Activated T-cell treated with anti-CD3 and anti-CD28 coated beads, Interleukin-2, amount 50 U/mL, for 24 hours (primary cell): ENCODE measurements around the gene STK38L.
A peak's percentile ranks its signal among the peaks of the same experiment; 100 is the strongest.

Experiments
- DNase-seq: peaks from one replicate; pipeline ENCODE4 v3.0.0-alpha.2; 2020
- H3K27ac Mint-ChIP-seq: 2 replicates; pipeline ENCODE4 v1.8.0; 2020; ENCODE audit warnings: mild to moderate bottlenecking, mixed read lengths
- H3K27me3 Mint-ChIP-seq: 2 replicates; pipeline ENCODE4 v1.8.0; 2020; ENCODE audit warnings: mixed read lengths
- H3K36me3 Mint-ChIP-seq: 2 replicates; pipeline ENCODE4 v1.8.0; 2020; ENCODE audit warnings: low read depth, mixed read lengths
- H3K4me1 Mint-ChIP-seq: 2 replicates; pipeline ENCODE4 v1.8.0; 2020; ENCODE audit warnings: low read depth, mixed read lengths
- H3K4me3 Mint-ChIP-seq: 2 replicates; pipeline ENCODE4 v1.8.0; 2020; ENCODE audit warnings: mild to moderate bottlenecking, moderate library complexity, mixed read lengths
- H3K9me3 Mint-ChIP-seq: 2 replicates; pipeline ENCODE4 v1.8.0; 2020; ENCODE audit warnings: mixed read lengths

The STK38L gene

DNA sequence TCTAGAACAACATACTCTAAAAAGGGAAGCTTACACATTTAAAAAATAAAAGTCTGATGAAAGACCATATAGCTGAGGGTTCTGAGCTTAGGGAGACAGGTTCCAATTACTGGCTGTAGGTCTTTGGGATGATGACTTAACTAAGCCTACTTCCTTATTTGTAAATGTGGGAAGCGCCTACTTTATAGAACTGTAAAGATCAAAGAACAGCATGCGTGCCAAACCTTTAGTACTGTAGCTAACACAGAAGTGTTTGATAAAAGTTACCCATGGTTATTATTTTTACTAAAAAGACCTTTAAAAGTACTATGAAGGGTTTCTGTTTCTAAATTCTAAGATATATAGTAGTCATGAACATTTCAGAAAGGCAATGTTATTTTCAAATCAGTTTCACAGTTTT, 35.7 kb downstream of the STK38L start:
- Mint-ChIP-seq H3K36me3 (peaks cover 4% of the 10 kb centered on the region), H3K9me3 (no peaks in the 10 kb centered on the region), H3K4me3 (no peak overlapping the region), H3K27ac (no peak overlapping the region), H3K4me1 (peaks cover 33% of the 10 kb centered on the region), H3K27me3 (no peaks in the 10 kb centered on the region)
- no peak for DNase-seq

DNA sequence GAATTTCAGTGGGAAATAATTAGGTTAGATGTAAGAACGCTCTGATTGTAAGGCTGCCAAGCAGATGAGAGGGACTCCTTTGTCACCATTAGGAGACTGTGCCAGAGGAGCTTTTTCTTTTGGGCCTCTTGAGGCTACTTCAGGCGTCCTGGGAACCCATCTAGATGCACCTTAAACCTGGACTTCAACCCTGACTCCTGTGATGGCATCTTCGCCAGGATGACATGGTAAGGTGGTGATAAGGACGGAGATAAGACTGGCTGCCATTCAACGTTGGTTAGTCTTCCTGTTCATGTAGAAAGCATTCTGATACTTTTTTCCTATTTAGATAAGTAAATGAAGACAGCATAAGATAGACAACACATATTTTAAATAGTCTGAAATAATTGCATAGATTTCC, 36.3 kb downstream of the STK38L start:
- H3K36me3 Mint-ChIP-seq = peaks cover 4% of the 10 kb centered on the region

DNA sequence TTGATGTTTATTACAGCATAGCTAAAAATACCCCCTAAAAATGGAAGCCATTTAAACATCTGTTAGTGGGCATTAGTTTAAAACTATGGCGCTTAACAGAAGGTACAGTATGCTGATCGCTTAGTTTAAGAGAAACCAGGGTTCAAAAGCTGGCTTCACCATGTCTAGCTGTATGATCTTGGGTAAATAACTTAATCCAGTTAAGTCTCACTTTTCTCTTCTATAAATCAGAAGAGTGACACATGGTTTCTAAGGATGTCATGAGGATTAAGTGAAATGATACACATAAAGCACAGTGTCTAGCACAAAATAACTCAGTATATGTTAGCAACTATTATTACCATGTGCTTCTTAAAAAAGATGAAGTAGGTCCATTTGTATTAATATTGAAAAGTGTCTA, 38.7 kb downstream of the STK38L start:
- DNase-seq = no peak
- H3K4me1 Mint-ChIP-seq = peaks cover 34% of the 10 kb centered on the region
- H3K9me3 Mint-ChIP-seq = no peaks in the 10 kb centered on the region
- H3K27me3 Mint-ChIP-seq = no peaks in the 10 kb centered on the region
- H3K27ac Mint-ChIP-seq = no peak overlapping the region
- no peak overlapping the region for H3K4me3 Mint-ChIP-seq
- H3K36me3 Mint-ChIP-seq = peaks cover 4% of the 10 kb centered on the region

More for the DNA sequence above, 36.3 kb downstream of the STK38L start:
- H3K9me3 Mint-ChIP-seq = no peaks in the 10 kb centered on the region
- H3K4me1 Mint-ChIP-seq = peaks cover 33% of the 10 kb centered on the region
- H3K4me3 Mint-ChIP-seq = no peak overlapping the region
- no peak overlapping the region for H3K27ac Mint-ChIP-seq
- no peaks in the 10 kb centered on the region for H3K27me3 Mint-ChIP-seq
- DNase-seq = no peak

DNA sequence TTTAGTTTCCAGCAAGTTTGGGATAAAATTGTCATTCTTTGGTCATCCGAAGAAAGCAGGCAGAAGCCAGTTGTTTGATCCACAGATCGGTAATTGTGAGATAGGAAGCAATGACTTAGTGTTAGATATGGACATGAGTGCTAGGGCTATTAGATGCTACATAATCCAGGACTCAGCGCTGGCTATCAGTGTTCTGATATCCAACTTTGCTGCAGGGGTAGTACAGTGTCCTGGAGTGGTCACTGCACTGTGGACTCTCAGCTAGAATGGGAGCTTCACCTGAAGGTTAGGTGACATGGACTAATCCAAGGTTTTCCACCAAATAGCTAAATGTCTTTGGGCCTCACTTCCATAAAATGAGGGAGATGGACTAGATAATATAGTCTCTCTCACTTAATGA, 39.9 kb downstream of the STK38L start:
- Mint-ChIP-seq H3K36me3 (peaks cover 4% of the 10 kb centered on the region), H3K4me1 (peaks cover 23% of the 10 kb centered on the region), H3K27me3 (no peaks in the 10 kb centered on the region), H3K4me3 (no peak overlapping the region), H3K27ac (no peak overlapping the region), H3K9me3 (no peaks in the 10 kb centered on the region)
- DNase-seq = no peak

DNA sequence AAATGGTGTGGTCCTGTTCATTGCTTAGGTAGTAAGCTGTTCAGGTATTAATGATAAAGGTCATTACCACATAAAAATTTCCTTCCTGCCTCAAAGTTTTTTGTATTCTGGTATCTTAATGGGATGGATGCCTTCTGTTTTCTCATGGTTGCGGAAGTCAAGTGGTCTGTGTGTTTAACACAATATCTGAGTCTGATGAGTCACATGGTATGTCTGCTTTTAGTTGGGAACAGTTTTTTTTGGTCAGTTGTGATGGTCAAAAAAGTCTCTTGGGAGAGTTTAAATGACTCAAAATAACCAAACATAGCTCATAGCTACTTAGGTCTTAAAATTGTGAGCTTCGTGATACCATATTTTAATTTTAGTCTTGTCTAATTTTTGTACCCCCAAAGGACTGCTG, 40.7 kb downstream of the STK38L start:
- peaks cover 18% of the 10 kb centered on the region for H3K4me1 Mint-ChIP-seq
- H3K4me3 Mint-ChIP-seq = no peak overlapping the region
- DNase-seq = no peak
- no peaks in the 10 kb centered on the region for H3K9me3 Mint-ChIP-seq
- no peaks in the 10 kb centered on the region for H3K27me3 Mint-ChIP-seq
- peaks cover 4% of the 10 kb centered on the region for H3K36me3 Mint-ChIP-seq
- H3K27ac Mint-ChIP-seq = no peak overlapping the region

DNA sequence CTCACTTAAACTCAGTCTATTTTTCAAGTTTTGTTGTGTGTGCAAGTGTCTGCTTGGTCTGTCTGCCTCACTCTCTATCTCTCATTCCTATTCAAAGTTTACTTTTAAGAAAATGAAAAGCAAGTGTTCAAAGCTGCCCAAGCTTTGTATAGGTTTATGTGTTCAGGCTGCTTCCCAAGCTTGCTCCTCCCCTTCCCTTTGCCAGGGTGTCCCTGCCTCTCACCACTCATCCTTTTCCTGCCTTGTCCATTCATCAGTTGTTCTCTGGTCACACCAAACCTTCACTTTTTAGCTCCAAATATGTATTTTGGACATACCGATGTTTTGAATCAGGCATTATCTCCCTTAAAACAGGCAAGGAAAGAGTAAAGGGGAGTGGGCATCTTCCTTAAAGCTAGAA, 41.3 kb downstream of the STK38L start:
- no peak overlapping the region for H3K27ac Mint-ChIP-seq
- H3K4me3 Mint-ChIP-seq = no peak overlapping the region
- no peaks in the 10 kb centered on the region for H3K9me3 Mint-ChIP-seq
- peaks cover 14% of the 10 kb centered on the region for H3K4me1 Mint-ChIP-seq
- H3K36me3 Mint-ChIP-seq = peaks cover 3% of the 10 kb centered on the region
- no peak for DNase-seq
- H3K27me3 Mint-ChIP-seq = no peaks in the 10 kb centered on the region

DNA sequence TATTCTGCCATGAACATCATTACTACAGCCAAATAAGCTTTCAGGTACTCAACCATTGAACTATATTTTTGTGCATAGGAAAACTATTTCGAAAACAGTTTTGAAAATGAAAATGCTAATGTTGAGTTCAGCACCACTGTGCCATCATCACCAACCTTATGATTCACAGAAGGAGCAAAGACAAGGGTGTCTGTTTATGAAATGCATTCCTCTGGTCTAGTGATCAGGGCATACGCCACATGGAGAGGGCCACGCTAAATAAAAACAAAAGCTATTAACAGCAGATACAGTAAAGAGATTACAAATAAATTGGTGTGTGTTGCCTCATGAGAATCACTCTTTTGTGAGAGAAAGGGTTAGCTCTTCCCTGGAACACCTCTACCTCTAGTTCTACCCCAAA, 45.3 kb downstream of the STK38L start:
- no peaks in the 10 kb centered on the region for H3K27me3 Mint-ChIP-seq
- H3K4me3 Mint-ChIP-seq = no peak overlapping the region
- H3K27ac Mint-ChIP-seq = no peak overlapping the region
- peaks cover 4% of the 10 kb centered on the region for H3K36me3 Mint-ChIP-seq
- DNase-seq = no peak
- peaks cover 13% of the 10 kb centered on the region for H3K4me1 Mint-ChIP-seq
- no peaks in the 10 kb centered on the region for H3K9me3 Mint-ChIP-seq

DNA sequence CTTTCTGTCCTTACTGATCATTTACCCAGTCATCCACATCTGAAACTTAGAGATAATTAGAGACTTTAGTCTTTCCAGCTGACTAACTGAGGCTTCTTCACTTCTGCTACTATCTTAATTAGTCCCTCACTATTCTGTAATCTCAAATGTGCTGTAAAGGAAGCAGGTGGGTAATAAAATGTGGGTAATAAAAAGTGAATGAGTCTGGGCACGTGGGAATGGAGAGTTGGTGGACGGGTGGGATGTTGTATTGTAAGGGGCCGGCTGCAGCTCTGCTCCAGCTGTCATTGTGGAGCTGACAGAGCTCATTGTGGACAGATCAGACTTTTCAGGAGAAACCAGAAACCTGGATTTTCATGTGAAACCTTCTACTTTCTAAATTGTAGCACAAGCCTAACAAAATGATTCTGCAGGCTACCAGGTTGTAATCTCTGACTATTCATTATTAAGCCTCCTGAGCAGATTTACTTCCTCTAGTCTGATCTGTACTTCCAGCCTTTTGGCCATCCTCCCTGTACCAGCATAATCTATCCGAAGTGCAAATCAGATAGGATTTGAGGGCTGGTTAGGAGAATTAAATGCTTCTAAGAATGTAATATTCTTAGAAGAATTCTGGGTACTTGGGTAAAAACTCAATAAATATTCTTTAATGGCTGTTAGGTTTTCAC, 46.5 kb downstream of the STK38L start:
- Mint-ChIP-seq H3K4me1 (peaks cover 7% of the 10 kb centered on the region), H3K27ac (no peak overlapping the region), H3K27me3 (no peaks in the 10 kb centered on the region), H3K36me3 (peaks cover 7% of the 10 kb centered on the region), H3K4me3 (no peak overlapping the region), H3K9me3 (no peaks in the 10 kb centered on the region)
- DNase-seq = no peak

DNA sequence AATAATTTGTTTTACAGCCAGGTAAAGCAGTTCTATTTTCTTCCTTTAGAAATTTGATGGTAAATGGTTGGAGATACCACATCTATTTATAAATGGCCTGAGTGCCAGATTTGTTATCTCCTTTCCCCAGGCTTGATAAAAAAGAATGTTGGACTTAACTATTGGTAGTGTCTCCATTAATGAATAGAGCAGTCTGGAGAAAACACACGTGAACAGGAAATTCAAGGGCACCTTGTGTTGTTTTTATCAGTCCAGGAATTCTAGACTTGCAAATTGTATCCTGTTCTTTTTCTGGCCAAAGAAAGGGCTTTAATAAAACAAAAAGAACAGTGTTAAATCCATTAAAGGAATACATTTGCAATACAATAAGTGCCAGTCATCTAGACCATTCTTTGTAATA, 47.8 kb downstream of the STK38L start:
- DNase-seq = no peak
- no peaks in the 10 kb centered on the region for H3K9me3 Mint-ChIP-seq
- peaks cover 7% of the 10 kb centered on the region for H3K36me3 Mint-ChIP-seq
- H3K4me1 Mint-ChIP-seq = peaks cover 2% of the 10 kb centered on the region
- H3K4me3 Mint-ChIP-seq = no peak overlapping the region
- no peaks in the 10 kb centered on the region for H3K27me3 Mint-ChIP-seq
- H3K27ac Mint-ChIP-seq = no peak overlapping the region

DNA sequence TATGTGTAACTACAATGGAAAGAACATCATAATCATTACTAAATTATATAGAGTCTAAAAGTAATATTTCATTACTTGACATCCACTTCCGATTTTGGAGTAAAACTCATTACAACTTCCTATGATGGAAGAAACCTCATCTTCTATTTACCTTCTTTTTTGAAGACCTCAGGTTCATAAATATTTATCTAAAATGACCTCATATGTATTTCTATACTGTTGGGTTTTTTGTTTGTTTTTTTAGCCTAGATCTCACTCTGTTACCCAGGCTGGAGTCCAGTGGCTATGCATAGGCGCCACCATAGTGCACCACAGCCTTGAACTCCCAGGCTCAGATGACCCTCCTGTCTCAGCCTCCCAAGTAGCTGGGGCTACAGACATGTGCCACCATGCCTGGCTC, 48.6 kb downstream of the STK38L start:
- no peak overlapping the region for H3K4me3 Mint-ChIP-seq
- H3K27ac Mint-ChIP-seq = no peak overlapping the region
- no peak for DNase-seq
- no peaks in the 10 kb centered on the region for H3K27me3 Mint-ChIP-seq
- peaks cover 10% of the 10 kb centered on the region for H3K36me3 Mint-ChIP-seq
- peaks cover 8% of the 10 kb centered on the region for H3K4me1 Mint-ChIP-seq
- H3K9me3 Mint-ChIP-seq = no peaks in the 10 kb centered on the region

DNA sequence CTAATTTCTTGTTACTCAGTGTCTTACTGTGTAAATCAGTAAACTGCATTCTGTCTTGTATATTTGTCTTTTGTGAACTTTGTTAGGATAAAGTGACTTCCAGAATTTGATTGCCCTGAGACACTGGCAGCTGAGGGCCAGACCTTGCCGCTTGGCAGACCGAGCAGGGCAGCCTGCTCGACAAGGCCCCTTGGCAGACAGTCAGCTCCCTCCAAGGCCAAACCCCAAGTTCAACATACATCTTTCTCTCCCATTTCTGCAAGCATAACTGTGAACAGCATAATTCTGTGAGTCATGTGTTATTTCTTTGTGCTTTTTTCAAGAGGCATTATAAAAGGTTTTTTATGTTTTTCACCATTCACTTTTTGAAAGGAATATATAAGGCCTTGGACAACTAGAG, 49.4 kb downstream of the STK38L start:
- H3K27ac Mint-ChIP-seq = no peak overlapping the region
- H3K4me3 Mint-ChIP-seq = no peak overlapping the region
- H3K27me3 Mint-ChIP-seq = no peaks in the 10 kb centered on the region
- peaks cover 9% of the 10 kb centered on the region for H3K4me1 Mint-ChIP-seq
- DNase-seq = no peak
- no peaks in the 10 kb centered on the region for H3K9me3 Mint-ChIP-seq
- H3K36me3 Mint-ChIP-seq = peaks cover 17% of the 10 kb centered on the region

DNA sequence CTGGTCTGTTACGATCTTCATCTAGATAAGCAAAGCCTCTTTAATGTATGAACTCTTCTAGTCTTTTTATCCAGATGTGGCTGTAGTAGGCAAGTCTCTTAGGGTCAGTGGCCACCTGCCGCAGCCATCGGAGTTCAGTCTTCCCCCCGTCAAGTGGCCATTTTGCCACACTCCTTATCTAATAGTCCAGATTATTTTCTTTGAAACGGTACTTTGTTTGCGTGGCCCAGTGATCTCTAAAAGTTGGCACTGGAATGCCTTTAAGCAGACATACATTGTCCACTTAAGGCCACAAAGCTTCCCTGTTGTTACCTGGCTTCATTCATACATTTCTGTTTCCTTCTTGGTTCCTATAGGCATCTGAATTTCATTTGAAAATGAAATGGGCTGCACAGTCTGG, 52.6 kb downstream of the STK38L start:
- Mint-ChIP-seq H3K27me3 (no peaks in the 10 kb centered on the region), H3K4me1 (peaks cover 8% of the 10 kb centered on the region), H3K9me3 (no peaks in the 10 kb centered on the region), H3K4me3 (no peak overlapping the region), H3K36me3 (peaks cover 35% of the 10 kb centered on the region), H3K27ac (no peak overlapping the region)
- no peak for DNase-seq

DNA sequence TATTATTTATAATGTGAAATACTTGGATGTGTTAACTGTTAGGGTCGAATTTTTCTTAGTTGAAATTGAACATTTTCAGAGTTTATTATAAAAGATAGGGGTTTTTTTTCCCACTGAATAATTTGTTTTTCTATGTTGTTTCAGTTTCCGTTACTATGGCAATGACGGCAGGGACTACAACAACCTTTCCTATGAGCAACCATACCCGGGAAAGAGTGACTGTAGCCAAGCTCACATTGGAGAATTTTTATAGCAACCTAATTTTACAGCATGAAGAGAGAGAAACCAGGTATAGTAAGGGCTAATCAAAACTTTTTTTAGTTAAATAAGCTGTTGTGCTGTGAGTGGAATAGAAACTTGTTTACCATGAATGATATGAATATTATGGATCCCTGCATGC, 53.5 kb downstream of the STK38L start:
- Mint-ChIP-seq H3K4me3 (no peak overlapping the region), H3K9me3 (no peaks in the 10 kb centered on the region), H3K27me3 (no peaks in the 10 kb centered on the region), H3K36me3 (peaks cover 38% of the 10 kb centered on the region), H3K27ac (no peak overlapping the region), H3K4me1 (peaks cover 8% of the 10 kb centered on the region)
- no peak for DNase-seq

DNA sequence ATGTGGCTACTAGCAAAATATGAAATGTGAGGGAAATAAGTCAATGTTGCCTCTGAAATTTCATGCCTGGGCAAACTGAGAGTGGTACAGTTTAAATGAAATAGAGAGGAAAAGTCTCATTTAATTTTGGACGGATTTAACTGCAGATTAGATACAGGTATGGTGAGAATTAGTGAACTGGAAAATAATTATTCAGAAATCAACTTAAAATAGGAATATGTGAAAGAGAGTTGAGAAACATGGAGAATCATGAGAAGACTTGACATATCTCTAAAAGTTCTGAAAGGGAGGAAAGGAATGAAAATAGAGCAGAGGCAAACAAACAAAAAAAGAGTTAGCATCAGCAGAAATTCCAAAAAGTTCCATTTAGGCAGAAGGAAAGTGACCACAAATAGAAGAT, 55.0 kb downstream of the STK38L start:
- Mint-ChIP-seq H3K36me3 (peaks cover 41% of the 10 kb centered on the region), H3K4me1 (peaks cover 8% of the 10 kb centered on the region), H3K27ac (peak overlapping the region; percentile 28), H3K9me3 (no peaks in the 10 kb centered on the region), H3K4me3 (no peak overlapping the region), H3K27me3 (no peaks in the 10 kb centered on the region)
- no peak for DNase-seq

DNA sequence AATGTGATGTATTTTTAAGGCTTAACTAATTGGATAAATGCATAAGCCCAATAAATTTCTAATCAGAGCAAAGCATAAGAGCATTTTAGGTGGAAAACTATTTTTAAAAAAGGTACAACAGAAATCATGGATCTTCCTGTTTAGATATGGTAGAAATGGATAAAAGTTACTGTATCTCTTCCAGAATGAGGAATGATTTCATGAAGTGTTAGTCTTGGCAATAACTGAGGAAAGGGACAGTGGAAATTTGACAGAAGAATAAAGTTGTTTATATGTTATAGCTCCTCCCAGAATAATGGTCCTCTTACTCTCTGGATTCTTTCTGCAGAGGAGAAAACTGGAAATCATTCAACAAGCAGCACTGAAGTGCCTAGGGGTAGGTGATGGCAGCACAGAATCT, 56.1 kb downstream of the STK38L start:
- Mint-ChIP-seq H3K27me3 (no peaks in the 10 kb centered on the region), H3K27ac (peak overlapping the region; percentile 2), H3K4me3 (no peak overlapping the region), H3K9me3 (no peaks in the 10 kb centered on the region), H3K4me1 (peaks cover 8% of the 10 kb centered on the region), H3K36me3 (peaks cover 38% of the 10 kb centered on the region)
- DNase-seq = no peak
